Measurements from ENCODE around the gene CHAMP1. TPM values are rescaled to one million over a fixed set of nuclear protein-coding genes. Genes with fewer than 3 reads are reported as not detected.

Gene CHAMP1
- total and polyA plus RNA-seq, 2 of the 13 experiments (the other 11 are each of a cell fraction or from before 2014, with no cell fraction given), result 8.4 to 9.7 TPM

- Histone ChIP-seq H3K79me2 (ENCODE audit: insufficient read depth, low read length) (peaks cover 8% of the 10 kb centered on the region), H3K9ac (ENCODE audit: insufficient read depth, low read depth, low read length) (no peak overlapping the region), H3K4me1 (ENCODE audit: insufficient read depth, low read length) (no peaks in the 10 kb centered on the region), H3K4me3 (replicated peaks in 1 of 3; ENCODE audit: insufficient read depth in 1 of 3, low read depth in 2 of 3, low read length in 3 of 3) (no peak overlapping the region), H3K9me3 (ENCODE audit: low read length) (no peaks in the 10 kb centered on the region), H4K20me1 (ENCODE audit: insufficient read depth, low read length) (no peaks in the 10 kb centered on the region), H3K27ac (ENCODE audit: extremely low read length, insufficient read depth, low read length) (no peak overlapping the region), H3K36me3 (replicated peaks in 1 of 2; ENCODE audit: control insufficient read depth in 1 of 2, insufficient read depth in 2 of 2, low read length in 2 of 2) (peaks cover 19 to 53% of the 10 kb centered on the region in 2 experiments; a peak in 4 of 5 replicates), H2AFZ (ENCODE audit: low read length) (no peak overlapping the region), H3K27me3 (ENCODE audit: control insufficient read depth in 1 of 2, insufficient read depth in 2 of 2, low read length in 2 of 2) (no peaks in the 10 kb centered on the region), H3K4me2 (ENCODE audit: low read depth, low read length) (no peak overlapping the region)
- in situ Hi-C loops (cut with HindIII; ENCODE audit: extremely low pct_ligation_motif_present, low pct_unique_long_range_greater_than_20kb), result no loop called here
- TF ChIP-seq MTA3 (CRISPR knock-in tag; IDR thresholded peaks at IDR 0.05) (no peak), ZNF747 (CRISPR knock-in tag; IDR thresholded peaks at IDR 0.05; ENCODE audit: borderline replicate concordance) (no peak), ZSCAN9 (CRISPR knock-in tag; IDR thresholded peaks at IDR 0.05; ENCODE audit: borderline replicate concordance) (no peak), ZKSCAN5 (CRISPR knock-in tag; IDR thresholded peaks at IDR 0.05) (no peak), ZNF569 (CRISPR knock-in tag; IDR thresholded peaks at IDR 0.05; ENCODE audit: borderline replicate concordance) (no peak), FOXK1 (CRISPR knock-in tag; IDR thresholded peaks at IDR 0.05; ENCODE audit: borderline replicate concordance, low read depth) (no peak), ATF2 (CRISPR knock-in tag; IDR thresholded peaks at IDR 0.05) (no peak)
- TF ChIP-seq, protein P1, sequence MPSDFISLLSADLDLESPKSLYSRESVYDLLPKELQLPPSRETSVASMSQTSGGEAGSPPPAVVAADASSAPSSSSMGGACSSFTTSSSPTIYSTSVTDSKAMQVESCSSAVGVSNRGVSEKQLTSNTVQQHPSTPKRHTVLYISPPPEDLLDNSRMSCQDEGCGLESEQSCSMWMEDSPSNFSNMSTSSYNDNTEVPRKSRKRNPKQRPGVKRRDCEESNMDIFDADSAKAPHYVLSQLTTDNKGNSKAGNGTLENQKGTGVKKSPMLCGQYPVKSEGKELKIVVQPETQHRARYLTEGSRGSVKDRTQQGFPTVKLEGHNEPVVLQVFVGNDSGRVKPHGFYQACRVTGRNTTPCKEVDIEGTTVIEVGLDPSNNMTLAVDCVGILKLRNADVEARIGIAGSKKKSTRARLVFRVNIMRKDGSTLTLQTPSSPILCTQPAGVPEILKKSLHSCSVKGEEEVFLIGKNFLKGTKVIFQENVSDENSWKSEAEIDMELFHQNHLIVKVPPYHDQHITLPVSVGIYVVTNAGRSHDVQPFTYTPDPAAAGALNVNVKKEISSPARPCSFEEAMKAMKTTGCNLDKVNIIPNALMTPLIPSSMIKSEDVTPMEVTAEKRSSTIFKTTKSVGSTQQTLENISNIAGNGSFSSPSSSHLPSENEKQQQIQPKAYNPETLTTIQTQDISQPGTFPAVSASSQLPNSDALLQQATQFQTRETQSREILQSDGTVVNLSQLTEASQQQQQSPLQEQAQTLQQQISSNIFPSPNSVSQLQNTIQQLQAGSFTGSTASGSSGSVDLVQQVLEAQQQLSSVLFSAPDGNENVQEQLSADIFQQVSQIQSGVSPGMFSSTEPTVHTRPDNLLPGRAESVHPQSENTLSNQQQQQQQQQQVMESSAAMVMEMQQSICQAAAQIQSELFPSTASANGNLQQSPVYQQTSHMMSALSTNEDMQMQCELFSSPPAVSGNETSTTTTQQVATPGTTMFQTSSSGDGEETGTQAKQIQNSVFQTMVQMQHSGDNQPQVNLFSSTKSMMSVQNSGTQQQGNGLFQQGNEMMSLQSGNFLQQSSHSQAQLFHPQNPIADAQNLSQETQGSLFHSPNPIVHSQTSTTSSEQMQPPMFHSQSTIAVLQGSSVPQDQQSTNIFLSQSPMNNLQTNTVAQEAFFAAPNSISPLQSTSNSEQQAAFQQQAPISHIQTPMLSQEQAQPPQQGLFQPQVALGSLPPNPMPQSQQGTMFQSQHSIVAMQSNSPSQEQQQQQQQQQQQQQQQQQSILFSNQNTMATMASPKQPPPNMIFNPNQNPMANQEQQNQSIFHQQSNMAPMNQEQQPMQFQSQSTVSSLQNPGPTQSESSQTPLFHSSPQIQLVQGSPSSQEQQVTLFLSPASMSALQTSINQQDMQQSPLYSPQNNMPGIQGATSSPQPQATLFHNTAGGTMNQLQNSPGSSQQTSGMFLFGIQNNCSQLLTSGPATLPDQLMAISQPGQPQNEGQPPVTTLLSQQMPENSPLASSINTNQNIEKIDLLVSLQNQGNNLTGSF (CRISPR knock-in tag; IDR thresholded peaks at IDR 0.05), result no peak
- POLR2A ChIA-PET, result no interaction called here
- no TSS peak for BruUV-seq (replicated peaks)
- FAIRE-seq (no peak), ATAC-seq (no peak), DNase-seq (ENCODE audit: low spot score) (no peak)
- CTCF ChIA-PET (ENCODE audit: low intra/inter-chr PET ratio, low total read pairs), result no interaction called here
- intact Hi-C loops (cut with micrococcal nuclease; ENCODE audit: unreplicated experiment), result no loop called here
- 88% methylated on average over 12 of the region's 12 CpGs for WGBS (ENCODE audit: low lambda C conversion rate)
Observed at GRCh38 chr13:114298866-114299265, 15.4 kb upstream of the CHAMP1 start.
